Heart left ventricle (tissue), 16 donors: ENCODE data around the gene ACSF2. TPM values are rescaled to one million over a fixed set of nuclear protein-coding genes. Genes with fewer than 3 reads are reported as not detected.

Experiments used
- ATAC-seq, 4 donors: fragments of 200-7000 bp; cut with Tn5 transposase; one replicate each; pipeline ENCODE4 v1.9.1; 2020 to 2022; ENCODE audit warnings: moderate library complexity in 4 of 4, mild to moderate bottlenecking in 3 of 4, moderate number of reproducible peaks in 1 of 4
- DNase-seq, 5 donors: peaks; one replicate each; pipeline ENCODE4 v3.0.0-alpha.2; 2020
- H3K27ac ChIP-seq, 12 donors: fragments of 200-600 bp; sonication (generic) in 4 of 12; one replicate each; pipeline versions ENCODE4 v1.5.0 to v1.8.0; 2016 to 2022; ENCODE audit warnings: mild to moderate bottlenecking in 2 of 12
- H3K27me3 ChIP-seq, 9 donors: fragments of 200-600 bp; sonication (generic) in 2 of 9; one replicate each; pipeline versions ENCODE4 v1.5.1 to v1.8.0; 2016 to 2022; ENCODE audit warnings: mild to moderate bottlenecking in 3 of 9
- H3K36me3 ChIP-seq, 9 donors: fragments of 200-600 bp; sonication (generic) in 2 of 9; one replicate each; pipeline versions ENCODE4 v1.5.0 to v1.8.0; 2018 to 2022; ENCODE audit warnings: mild to moderate bottlenecking in 2 of 9
- H3K4me1 ChIP-seq, 12 donors: fragments of 200-600 bp; sonication (generic) in 4 of 12; one replicate each; pipeline versions ENCODE4 v1.5.0 to v1.8.0; 2016 to 2022; ENCODE audit warnings: mild to moderate bottlenecking in 3 of 12
- H3K4me3 ChIP-seq, 12 donors: fragments of 200-600 bp; sonication (generic) in 4 of 12; one replicate each; pipeline versions ENCODE4 v1.5.0 to v1.8.0; 2017 to 2022; ENCODE audit warnings: mild to moderate bottlenecking in 9 of 12, moderate library complexity in 4 of 12
- H3K9me3 ChIP-seq, 12 donors: fragments of 200-600 bp; sonication (generic) in 4 of 12; one replicate each; pipeline versions ENCODE4 v1.5.0 to v1.8.0; 2016 to 2022; ENCODE audit warnings: mild to moderate bottlenecking in 1 of 12
- CTCF ChIP-seq, 12 donors: fragments of 200-600 bp; sonication (generic) in 4 of 12; IDR thresholded peaks; one replicate each; pipeline versions ENCODE4 v1.5.0 to v1.8.0; 2018 to 2022; ENCODE audit warnings: antibody characterized with exemption in 12 of 12, mild to moderate bottlenecking in 5 of 12
- POLR2A ChIP-seq, 2 donors: fragments of 450-650 bp; IDR thresholded peaks; one replicate each; pipeline ENCODE4 v1.6.1; 2017; ENCODE audit warnings: antibody characterized with exemption in 2 of 2, mild to moderate bottlenecking in 2 of 2, moderate library complexity in 2 of 2
- WGBS, 4 donors: extraction: QIAGEN DNeasy Blood & Tissue Kit in 2 of 4; methylation state at CpG; one replicate each; pipeline versions ENCODE4 v1.1.5 to v1.1.7; 2013 to 2018; 5-methylcytosine and 5-hydroxymethylcytosine counted together
- intact Hi-C, 10 donors: fragments of 100-400 bp; cut with DNase I; formaldehyde crosslinking; loops; one replicate each; pipeline versions ENCODE4 v1.11.1 to v1.14.2; 2022
- polyA plus RNA-seq, 2 donors: library from polyadenylated mRNA; stranded (reverse); fragments of 200-250 nt; gene quantifications; one replicate each; pipeline ENCODE4 v1.2.3, GENCODE V29; 2013
- total RNA-seq, 9 donors: library from RNA; depleted of rRNA in 2 of 9; stranded (reverse); fragments of >200 nt in 2 of 9; fragmentation: NEBNext Ultra II Directional in 3 of 9; extraction: Animal tissue kit (Norgen Biotek cat#: 25700) in 3 of 9; gene quantifications; one replicate each; pipeline versions ENCODE4 v1.1.0 to v1.2.4, GENCODE V29; 2016 to 2023
- donor health status: ischemic (EF 13 %, LVEDD 7.1; RV severe dilation, severe dysfunction).
- donor health status: healthy with polysubstance abuse.
- donor health status: DM: no; HTN: yes; CAD: no.
- donor health status: DM: no; HTN: no; CAD: no.
- donor health status: ischemic (EF 25% LVEDD 6.9; RV normal size, moderate dysfunction).
- donor health status: ischemic (EF 25% LVEDD 5.7; RV mildly dilated, moderate dysfunction).
- donor health status: healthy.
- donor health status: DM: yes; HTN: yes; CAD: no.
- donor health status: ischemic (EF 35%, LVEDD 5.7; RV mildly dilated, moderate dysfunction).
- donor health status: nonischemic (EF 11% LVEDD 7.7; RV severe dilation, severe dysfunction).
- donor health status: DM: yes; HTN: yes; CAD: no.
- donor health status: PGD.
- donor health status: ischemic (EF 29% LVEDD 5.4; RV normal size, mild dysfunction).
- donor health status: nonischemic (EF 23%, LVEDD 6.1; RV moderate dilation, normal function).

Gene ACSF2
- total and polyA plus RNA-seq, 11 donors = 6.5 to 31.6 (median 17.4) TPM

- ATAC-seq = no peak
- Histone ChIP-seq H3K27ac (no peak overlapping the region), H3K4me1 (no peaks in the 10 kb centered on the region), H3K27me3 (no peaks in the 10 kb centered on the region), H3K4me3 (no peak overlapping the region), H3K36me3 (peaks cover 0 to 3% (median 0%) of the 10 kb centered on the region in 9 donors), H3K9me3 (no peaks in the 10 kb centered on the region)
- WGBS, 4 donors = 95 to 98% (median 96%) methylated on average over 7 to 9 of the region's 9 CpGs
- no peak for TF ChIP-seq CTCF (IDR thresholded peaks at IDR 0.05)
- intact Hi-C loops = loop anchor here in 1 of 10 donors (5.0 kb wide), 1 partner anchor 49 kb away; no protein-coding TSS in a partner anchor
- no peak for DNase-seq
These were observed 35.0 kb downstream of the ACSF2 start for GRCh38 chr17:50460831-50461526.

- DNase-seq (no peak), ATAC-seq (no peak)
- no peaks in the 10 kb centered on the region for H3K27me3 ChIP-seq
- no peaks in the 10 kb centered on the region for H3K4me1 ChIP-seq
- H3K27ac ChIP-seq = no peak overlapping the region
- peaks cover 0 to 3% (median 0%) of the 10 kb centered on the region in 9 donors for H3K36me3 ChIP-seq
- WGBS, 4 donors = 91 to 95% (median 93%) methylated on average over 12 to 14 of the region's 14 CpGs
- no peaks in the 10 kb centered on the region for H3K9me3 ChIP-seq
- no peak overlapping the region for H3K4me3 ChIP-seq
- no peak for TF ChIP-seq CTCF (IDR thresholded peaks at IDR 0.05)
- no peak for TF ChIP-seq POLR2A (IDR thresholded peaks at IDR 0.05)
- intact Hi-C loops = loop anchor here in 1 of 10 donors (5.0 kb wide), 1 partner anchor 49 kb away; no protein-coding TSS in a partner anchor
These were observed 35.6 kb downstream of the ACSF2 start for GRCh38 chr17:50461550-50462132.

- no peak overlapping the region for H3K4me3 ChIP-seq
- no peak overlapping the region for H3K27ac ChIP-seq
- TF ChIP-seq CTCF (IDR thresholded peaks at IDR 0.05) = no peak
- TF ChIP-seq POLR2A (IDR thresholded peaks at IDR 0.05) = no peak
- no peaks in the 10 kb centered on the region for H3K9me3 ChIP-seq
- intact Hi-C loops = loop anchor here in 1 of 10 donors (5.0 kb wide), 1 partner anchor 50 kb away; no protein-coding TSS in a partner anchor
- 60 to 71% (median 66%) methylated on average over 5 to 9 of the region's 9 CpGs for WGBS, 4 donors
- no peak for DNase-seq
- ATAC-seq = no peak
- no peaks in the 10 kb centered on the region for H3K27me3 ChIP-seq
- H3K36me3 ChIP-seq = peaks cover 0 to 3% (median 0%) of the 10 kb centered on the region in 9 donors
- H3K4me1 ChIP-seq = no peaks in the 10 kb centered on the region
These were observed 36.4 kb downstream of the ACSF2 start for GRCh38 chr17:50462446-50462845.

- Histone ChIP-seq H3K36me3 (peaks cover 0 to 3% (median 0%) of the 10 kb centered on the region in 9 donors), H3K9me3 (no peaks in the 10 kb centered on the region), H3K27ac (no peak overlapping the region), H3K4me1 (peaks cover 0 to 13% (median 9%) of the 10 kb centered on the region in 12 donors), H3K27me3 (peaks cover 7 to 16% (median 14%) of the 10 kb centered on the region in 9 donors), H3K4me3 (no peak overlapping the region)
- DNase-seq (no peak), ATAC-seq (no peak)
- intact Hi-C loops = loop anchor here in 1 of 10 donors (5.0 kb wide), 1 partner anchor 52 kb away; no protein-coding TSS in a partner anchor
- TF ChIP-seq POLR2A (IDR thresholded peaks at IDR 0.05) (no peak), CTCF (IDR thresholded peaks at IDR 0.05) (no peak)
- 87 to 100% (median 93%) methylated on average over 3 of the region's 3 CpGs for WGBS, 4 donors
These were observed 38.1 kb downstream of the ACSF2 start for GRCh38 chr17:50464121-50464520.
